Midbrain (tissue), 1 donor: ENCODE measurements around the gene SLC1A1.

Source experiments
- DNase-seq: peaks from one replicate; lab custom pipeline; 2025; lab: John Stamatoyannopoulos, UW

SLC1A1 gene

GRCh38 chr9:4618700-4619099, 128.4 kb downstream of the SLC1A1 start:
- no peak for DNase-seq

GRCh38 chr9:4620057-4620765, 129.9 kb downstream of the SLC1A1 start:
- no peak for DNase-seq

GRCh38 chr9:4620881-4621555, 130.8 kb downstream of the SLC1A1 start:
- DNase-seq, result no peak

- no peak for DNase-seq
Measured at GRCh38 chr9:4622016-4622415, 131.7 kb downstream of the SLC1A1 start.

DNA sequence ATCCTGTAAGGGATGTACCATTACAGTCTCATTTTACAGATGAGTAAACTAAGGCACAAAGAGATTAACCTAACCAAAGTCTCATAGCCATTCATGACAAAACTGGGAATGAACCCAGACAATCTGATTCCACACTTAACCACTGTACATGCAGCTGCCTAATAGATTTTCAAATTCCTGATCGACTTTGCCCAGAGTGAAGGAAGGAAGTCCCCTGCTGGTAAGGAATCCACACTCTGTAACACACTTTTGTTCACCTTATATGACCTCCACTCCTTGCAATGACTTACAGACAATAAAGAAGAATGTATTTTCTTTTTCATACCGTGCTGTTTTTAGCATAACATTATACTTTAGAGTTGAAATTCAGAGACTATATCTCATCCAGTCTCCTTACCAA, 140.6 kb downstream of the SLC1A1 start:
- DNase-seq, result no peak
